ENCODE data around the gene ANKRD13D.

The ANKRD13D gene

DNA sequence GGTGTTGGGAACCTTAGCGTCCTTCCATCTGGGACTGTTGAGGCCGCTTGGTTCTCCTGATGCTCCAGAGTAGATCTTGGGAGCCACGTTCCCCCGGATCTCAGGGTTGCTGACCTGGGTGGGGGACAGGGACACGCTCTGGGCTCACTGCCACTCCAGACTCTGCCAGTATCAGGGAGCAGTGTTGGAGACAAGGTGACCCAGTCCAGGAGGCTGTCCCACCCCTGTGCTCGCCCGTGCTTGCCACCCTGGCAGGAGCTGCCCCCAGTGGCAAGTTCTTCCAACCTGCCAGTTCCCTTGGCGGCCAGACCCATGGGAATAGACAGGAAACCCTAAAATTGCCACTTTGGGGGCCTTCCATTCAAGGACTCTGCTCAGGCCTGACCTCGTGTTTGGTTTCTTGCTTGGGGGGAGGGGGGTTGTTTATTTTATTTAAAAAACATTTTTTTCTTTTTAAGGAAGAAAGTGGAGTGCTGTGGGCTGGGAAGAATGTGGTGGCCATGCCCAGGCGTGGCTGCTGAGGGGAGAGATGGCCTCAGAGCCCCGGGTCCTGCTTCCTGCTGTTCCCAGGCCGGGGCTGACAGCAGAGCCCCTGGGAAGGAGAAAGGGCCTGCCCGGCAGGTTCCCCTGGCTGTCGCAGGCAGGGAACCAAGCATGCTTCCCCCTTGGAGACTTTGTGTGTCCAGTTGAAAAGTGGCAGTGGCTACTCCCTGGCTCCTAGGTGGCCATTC is 15.7 kb upstream of the ANKRD13D start:
- DNase-seq (ENCODE audit: low read depth), result no peak

DNA sequence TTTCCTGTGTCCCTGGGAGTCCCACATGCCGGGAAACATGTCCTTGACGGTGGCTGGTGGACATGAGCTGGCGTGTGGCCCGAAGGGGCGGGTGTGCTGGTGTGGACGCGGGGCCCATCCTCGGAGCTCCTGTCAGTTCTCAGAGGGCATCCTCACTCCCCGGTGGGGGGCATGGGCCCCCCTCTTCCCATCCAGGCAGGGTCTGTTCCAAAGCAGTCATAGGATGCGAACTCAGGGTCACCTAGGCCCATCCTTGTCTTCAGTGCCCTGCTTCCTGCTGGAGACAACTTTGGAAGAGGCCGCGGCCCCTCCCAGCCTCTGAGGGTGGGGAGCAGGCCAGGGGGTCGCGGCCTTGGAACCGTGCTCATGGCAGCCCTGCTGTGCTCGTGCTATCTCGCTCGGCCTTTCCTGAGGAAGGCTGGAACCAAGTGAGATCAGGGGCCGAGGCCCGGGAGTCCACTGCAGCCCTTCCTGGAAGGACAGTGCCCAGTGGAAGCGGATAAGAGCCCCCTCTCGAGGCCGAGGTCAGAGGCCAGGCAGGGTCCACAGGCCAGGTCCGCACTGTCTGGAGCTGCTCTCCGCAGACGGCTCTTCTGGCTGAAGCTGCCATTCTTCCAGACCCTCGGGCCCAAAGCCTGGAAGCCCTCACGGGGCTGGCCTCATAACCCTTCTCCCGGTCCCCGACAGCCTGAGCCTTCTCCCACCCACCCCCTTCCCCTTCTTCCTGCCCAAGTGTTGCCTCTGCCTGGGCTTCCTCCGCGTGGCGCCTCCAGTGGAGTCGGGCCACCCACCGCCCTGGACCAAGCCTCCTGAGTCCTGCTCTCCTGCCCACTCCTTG is 14.1 kb upstream of the ANKRD13D start:
- no peak for DNase-seq (ENCODE audit: low read depth)

DNA sequence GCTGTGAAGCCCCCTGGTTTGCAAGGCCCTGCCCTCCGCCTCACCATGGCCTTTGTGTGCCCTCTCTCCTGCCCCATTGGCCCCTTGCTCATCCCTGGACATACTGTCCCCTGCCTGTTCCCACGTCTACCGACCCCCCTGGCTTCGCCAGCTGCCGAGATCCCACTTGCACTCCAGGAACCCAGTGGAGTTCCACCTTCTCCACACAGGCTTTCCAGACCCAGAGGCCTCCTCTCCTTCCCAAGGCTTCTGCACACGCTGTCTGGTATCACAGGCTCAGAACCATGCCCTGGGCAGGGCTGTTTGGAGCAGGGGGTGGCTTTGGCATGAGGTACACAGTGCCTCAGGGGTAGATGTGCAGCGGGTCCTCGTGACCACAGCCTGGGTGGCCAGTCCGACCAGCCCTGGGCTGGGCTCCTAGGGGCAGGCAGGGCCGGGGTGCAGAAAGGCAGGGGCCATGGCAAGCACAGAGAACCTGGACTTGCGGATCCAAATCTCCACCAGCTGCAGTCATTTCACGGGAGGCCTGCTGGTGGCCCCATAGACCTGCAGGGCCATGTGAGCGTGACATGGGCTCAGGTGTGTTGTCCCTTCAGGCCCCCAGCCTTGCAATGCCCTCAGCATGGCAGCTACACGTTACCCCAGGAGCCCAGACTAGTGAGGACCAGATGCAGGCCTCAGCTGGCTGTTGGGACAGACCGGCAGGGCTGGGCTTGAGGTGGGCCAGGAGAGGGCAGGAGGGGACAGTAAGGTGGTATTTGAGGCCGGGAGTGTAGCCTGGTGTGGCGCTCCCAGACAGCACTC is 13.3 kb upstream of the ANKRD13D start:
- no peak for DNase-seq (ENCODE audit: low read depth)

DNA sequence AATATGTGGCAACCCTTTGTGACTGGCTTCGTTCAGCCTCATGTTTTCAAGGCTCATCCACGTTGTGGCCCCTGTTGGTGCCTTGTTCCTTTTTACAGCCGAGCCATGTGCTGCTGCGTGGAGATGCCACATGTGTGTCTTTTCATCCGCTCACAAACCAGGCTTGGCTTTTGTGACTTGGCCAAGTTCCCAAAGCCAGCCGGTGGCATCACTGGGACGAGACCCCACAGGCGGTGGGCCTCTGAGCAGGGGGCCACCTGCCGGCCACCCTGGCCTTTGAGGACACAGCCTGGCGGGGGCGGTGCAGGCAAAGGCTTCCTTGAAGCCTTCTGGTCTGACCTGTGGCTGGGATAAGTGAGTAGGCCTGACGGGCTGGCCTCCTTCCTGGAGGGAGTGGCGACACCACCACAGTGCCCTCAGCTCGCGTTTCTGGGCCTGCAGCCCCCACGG is 12.3 kb upstream of the ANKRD13D start:
- DNase-seq (ENCODE audit: low read depth), result no peak

DNA sequence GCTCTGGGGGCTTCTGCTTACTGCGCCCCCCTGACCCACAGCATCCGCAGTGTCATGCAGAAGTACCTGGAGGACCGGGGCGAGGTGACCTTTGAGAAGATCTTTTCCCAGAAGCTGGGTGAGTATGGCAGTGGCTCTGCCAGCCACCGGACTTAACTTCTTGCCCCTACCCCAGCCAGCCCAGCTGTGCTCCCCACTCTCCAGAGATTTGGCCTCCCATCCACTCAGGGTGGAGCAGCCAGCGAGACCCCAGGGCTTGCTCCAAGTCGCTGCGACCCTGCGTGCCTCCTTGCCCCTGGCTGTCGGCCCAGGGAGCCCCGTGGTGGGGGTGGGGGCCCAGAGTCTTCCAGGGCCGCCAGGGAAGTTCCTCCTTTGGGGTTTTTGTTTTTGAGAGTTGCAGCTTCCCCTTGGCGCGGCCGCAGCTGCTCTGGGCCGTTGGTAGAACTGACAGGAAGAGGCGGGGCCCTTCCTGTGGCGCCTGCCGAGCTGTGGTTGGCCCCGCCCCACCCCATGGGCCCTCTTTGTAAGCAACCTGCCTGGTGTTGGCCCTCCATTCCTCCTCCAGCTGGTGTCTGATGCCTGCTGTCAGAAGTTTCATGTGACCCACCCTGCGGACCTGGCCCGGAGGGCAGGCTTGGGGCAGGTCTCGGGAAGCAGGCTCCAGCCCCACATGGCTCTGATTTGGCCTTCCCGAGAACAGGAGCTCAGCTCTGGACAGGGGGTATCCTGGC is 11.7 kb upstream of the ANKRD13D start:
- peak; percentile 90 for DNase-seq (ENCODE audit: low read depth)

DNA sequence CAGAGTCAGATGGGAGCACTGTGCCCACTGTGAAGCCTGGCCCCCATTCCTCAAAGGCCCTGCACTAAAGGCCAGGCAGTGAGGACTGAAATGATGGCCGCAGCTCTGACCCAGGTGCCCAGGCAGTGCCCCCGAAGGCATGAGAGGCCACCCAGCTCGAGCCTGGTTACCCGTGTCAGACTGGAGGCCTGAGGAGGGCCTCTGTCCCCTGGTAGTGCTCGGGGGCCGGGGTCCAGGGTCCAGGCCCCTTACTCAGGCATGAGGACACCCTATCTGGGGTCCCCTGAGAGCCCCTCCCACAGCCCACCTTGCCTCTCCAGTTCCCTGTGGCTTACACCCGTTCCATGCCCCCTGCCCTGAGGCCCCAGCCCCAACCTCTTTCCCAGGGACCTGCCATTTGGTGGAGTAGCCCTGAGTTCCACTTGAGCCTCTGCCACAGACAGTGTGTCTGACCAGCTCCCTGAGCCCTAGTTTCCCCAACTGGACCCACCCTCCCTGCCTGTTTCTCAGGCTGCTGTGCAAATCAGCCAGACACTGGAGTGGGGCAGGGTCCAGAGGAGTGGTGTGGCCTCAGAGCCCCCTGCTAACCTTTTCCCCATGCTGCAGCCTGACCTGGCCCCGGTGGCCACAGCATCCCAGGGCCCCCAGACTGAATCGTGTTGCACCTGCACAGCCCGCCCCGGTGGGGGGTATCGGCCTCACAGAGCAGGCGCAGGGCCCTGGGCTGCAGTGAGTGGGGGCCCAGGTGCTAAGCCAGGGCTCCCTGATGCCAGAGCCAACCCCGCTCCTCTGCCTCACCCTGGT is 10.8 kb upstream of the ANKRD13D start:
- DNase-seq (ENCODE audit: low read depth), result no peak

DNA sequence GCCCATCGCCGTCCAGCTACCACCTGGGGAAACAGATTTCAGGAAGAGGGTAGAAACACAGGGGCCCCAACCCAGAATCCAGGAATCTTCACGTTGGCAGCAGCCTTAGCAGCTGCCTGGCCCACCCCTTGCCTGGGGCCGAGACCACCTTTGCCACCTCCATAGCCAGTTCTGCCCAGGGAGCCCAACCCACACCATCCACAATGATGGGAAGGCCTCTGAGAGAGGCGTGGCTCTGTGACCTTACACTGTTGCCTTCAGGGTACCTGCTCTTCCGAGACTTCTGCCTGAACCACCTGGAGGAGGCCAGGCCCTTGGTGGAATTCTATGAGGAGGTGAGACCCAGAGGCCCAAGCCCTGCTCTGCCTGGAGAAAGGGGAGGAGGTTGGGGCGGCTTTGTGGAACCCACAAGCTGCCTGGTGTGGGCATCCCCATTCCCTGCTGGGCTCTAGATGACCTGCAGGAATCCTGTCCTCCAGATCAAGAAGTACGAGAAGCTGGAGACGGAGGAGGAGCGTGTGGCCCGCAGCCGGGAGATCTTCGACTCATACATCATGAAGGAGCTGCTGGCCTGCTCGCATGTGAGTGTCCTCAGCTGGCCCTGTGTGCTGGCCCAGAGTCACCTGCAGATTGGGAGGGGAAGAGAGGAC is 10.0 kb upstream of the ANKRD13D start:
- DNase-seq (ENCODE audit: low read depth), result no peak

DNA sequence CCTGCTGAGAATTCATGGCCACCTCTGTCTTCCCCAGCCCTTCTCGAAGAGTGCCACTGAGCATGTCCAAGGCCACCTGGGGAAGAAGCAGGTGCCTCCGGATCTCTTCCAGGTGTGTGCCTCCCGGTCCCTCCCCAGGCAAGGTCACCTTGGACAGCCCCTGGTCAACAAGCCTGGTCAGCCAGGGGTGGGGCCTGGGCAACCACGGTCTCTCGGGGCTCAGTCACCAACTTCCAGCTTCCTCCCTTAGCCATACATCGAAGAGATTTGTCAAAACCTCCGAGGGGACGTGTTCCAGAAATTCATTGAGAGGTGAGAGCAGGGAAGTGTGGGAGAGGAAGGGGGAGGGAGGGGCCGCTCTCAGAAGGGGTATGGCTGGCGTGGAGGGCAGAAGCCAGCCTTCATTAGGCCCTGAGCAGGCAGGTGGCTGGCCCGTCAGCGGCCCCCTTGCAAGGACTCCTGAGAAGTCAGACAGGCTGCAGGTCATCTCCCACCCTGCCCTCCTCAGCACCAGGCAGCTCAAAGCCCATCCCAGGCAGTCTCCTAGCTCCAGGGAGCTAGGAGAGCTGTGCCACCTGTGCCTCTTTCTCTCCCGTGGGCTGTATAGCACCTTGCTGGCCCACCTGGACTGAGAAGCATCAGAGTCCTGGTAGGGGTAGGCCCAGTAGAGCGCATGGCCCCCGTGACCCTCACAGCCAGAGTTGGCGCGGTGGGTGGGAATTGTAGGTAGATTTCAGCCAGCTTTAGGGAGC is 9.3 kb upstream of the ANKRD13D start:
- DNase-seq (ENCODE audit: low read depth), result no peak

DNA sequence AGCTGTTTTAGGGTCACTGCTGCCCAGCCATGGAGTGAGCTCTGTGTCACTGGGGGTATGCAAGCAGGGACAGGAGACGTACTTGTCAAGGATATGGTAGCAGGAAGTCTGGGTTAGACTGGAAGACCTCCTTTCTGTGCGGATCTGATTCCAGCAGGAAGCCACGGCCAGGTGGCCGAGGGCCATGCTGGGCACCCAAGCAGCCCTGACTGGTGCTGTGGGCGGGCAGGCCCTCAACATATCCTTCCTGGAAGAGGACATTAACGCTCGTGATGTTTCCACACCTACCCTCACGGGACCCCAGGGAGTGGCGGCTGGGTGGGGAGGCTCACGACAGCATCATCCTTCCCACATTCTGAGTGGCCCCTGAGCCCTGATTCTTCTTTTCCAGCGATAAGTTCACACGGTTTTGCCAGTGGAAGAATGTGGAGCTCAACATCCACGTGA is 8.7 kb upstream of the ANKRD13D start:
- DNase-seq (ENCODE audit: low read depth), result no peak

DNA sequence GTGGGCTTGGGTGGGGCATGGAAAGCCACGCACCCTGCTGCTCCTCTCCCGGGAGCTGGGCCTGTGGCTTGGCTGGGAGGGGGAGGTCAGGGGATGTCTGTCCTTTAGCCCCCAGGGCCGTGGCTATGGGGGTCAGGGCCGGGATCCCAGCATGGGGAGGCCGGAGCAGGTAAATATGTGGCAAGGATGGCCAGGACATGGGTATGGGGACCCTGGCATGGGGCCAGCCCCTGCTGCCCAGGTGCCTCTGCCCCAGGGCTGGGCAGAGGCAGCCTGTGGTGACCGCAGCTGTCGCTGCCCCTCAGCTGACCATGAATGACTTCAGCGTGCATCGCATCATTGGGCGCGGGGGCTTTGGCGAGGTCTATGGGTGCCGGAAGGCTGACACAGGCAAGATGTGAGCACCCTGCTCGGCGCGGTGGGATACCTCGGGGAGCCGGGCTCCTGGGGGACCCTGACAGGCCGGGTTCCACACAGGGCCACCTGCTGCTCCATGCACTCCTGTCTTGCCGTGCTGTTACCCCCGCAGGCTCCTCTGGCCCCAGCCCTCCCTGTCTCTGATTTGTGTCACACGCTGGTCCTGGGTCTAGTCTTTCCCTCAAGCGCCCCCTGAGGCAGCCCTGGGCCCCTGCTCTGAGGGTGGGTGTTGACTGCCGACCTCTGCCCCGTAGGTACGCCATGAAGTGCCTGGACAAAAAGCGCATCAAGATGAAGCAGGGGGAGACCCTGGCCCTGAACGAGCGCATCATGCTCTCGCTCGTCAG is 8.1 kb upstream of the ANKRD13D start:
- DNase-seq (ENCODE audit: low read depth), result no peak

DNA sequence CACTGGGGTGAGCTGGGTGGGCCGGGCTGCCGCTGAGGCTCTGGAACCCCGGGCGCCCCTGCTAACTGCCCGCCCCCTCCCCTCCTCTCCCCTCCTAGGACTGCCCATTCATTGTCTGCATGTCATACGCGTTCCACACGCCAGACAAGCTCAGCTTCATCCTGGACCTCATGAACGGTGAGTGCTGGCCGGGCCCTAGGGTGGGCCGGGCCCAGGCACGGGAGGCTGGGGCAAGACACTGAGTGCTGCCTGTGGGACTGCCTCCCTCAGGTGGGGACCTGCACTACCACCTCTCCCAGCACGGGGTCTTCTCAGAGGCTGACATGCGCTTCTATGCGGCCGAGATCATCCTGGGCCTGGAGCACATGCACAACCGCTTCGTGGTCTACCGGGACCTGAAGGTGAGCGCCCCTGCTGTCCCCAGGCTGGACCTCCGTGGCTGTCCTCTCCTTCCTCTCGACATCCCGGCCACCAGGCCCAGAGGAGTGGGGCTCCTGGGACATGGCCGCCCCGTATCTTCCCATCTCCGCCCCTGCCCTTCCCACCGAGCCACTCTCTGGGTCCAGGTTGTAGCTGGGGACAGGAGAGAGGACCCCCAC is 7.5 kb upstream of the ANKRD13D start:
- no peak for DNase-seq (ENCODE audit: low read depth)

DNA sequence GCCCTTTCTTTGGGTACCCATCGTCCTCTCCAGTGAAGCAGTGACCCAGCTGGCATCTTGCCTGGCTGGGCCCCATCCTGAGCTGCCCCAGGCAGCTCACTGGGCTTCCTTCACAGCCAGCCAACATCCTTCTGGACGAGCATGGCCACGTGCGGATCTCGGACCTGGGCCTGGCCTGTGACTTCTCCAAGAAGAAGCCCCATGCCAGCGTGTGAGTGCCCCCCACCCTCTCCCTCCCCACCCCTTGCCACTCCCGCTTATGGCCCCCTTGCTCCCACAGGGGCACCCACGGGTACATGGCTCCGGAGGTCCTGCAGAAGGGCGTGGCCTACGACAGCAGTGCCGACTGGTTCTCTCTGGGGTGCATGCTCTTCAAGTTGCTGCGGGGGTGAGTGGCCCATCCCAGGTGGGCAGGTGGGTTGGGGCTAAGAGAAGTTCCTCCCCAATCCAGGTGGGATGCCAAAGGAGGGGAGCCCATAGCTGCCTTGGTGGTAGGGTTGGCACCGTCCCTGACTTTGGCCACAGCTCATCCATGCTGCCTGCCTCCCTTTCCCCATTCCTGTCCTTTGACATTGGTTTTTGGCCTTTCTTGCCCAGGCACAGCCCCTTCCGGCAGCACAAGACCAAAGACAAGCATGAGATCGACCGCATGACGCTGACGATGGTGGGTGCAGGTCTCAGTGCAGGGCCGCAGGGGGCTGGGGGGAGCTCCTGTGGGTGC is 6.8 kb upstream of the ANKRD13D start:
- no peak for DNase-seq (ENCODE audit: low read depth)

DNA sequence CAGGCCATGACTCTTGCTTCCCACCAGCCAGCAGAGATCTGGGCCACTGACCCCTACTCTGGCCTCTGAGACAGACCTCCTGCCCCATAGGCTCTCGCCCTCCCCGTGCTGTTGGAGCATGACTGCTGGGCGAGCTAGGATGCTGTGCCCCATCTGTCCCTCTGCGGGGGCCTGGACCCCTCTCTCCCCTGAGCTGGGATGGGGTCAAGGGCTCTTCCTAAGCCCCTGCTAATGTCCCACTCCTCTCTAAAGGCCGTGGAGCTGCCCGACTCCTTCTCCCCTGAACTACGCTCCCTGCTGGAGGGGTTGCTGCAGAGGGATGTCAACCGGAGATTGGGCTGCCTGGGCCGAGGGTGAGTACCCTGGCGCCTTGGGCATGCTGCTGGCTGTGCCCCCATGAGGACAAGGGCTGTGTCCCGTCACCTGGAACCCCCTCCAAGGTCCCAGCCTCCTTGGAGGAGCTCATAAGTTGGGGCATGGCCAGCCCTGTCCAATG is 6.2 kb upstream of the ANKRD13D start:
- DNase-seq (ENCODE audit: low read depth), result no peak

DNA sequence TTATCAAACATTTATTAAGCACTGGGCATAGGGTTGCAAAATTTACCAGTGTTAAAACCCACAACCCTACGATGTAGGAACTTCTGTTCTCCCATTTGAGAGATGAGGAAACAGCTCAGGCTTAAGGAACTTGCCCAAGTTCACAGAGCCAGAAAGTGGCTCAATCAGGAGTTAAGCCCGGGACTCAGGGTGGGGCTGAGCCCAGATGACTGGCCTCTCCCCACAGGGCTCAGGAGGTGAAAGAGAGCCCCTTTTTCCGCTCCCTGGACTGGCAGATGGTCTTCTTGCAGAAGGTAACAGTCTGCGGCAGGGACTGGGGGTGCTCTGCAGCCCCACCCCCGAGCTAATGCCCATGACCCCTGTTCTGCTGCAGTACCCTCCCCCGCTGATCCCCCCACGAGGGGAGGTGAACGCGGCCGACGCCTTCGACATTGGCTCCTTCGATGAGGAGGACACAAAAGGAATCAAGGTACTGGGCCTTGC is 5.6 kb upstream of the ANKRD13D start:
- no peak for DNase-seq (ENCODE audit: low read depth)

DNA sequence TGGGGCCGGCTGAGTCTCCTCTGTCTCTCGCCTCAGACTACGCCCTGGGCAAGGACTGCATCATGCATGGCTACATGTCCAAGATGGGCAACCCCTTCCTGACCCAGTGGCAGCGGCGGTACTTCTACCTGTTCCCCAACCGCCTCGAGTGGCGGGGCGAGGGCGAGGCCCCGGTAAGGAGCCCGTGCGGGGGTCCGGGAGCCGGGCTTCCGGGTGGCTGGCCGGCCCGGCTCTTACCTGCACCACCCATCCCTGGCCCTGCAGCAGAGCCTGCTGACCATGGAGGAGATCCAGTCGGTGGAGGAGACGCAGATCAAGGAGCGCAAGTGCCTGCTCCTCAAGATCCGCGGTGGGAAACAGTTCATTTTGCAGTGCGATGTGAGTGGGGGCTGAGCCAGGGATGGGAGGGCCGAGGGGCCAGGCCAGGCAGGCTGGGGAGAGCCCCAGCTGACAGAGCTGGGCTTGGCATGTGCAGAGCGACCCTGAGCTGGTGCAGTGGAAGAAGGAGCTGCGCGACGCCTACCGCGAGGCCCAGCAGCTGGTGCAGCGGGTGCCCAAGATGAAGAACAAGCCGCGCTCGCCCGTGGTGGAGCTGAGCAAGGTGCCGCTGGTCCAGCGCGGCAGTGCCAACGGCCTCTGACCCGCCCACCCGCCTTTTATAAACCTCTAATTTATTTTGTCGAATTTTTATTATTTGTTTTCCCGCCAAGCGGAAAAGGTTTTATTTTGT is 4.1 kb upstream of the ANKRD13D start:
- DNase-seq (ENCODE audit: low read depth), result no peak

DNA sequence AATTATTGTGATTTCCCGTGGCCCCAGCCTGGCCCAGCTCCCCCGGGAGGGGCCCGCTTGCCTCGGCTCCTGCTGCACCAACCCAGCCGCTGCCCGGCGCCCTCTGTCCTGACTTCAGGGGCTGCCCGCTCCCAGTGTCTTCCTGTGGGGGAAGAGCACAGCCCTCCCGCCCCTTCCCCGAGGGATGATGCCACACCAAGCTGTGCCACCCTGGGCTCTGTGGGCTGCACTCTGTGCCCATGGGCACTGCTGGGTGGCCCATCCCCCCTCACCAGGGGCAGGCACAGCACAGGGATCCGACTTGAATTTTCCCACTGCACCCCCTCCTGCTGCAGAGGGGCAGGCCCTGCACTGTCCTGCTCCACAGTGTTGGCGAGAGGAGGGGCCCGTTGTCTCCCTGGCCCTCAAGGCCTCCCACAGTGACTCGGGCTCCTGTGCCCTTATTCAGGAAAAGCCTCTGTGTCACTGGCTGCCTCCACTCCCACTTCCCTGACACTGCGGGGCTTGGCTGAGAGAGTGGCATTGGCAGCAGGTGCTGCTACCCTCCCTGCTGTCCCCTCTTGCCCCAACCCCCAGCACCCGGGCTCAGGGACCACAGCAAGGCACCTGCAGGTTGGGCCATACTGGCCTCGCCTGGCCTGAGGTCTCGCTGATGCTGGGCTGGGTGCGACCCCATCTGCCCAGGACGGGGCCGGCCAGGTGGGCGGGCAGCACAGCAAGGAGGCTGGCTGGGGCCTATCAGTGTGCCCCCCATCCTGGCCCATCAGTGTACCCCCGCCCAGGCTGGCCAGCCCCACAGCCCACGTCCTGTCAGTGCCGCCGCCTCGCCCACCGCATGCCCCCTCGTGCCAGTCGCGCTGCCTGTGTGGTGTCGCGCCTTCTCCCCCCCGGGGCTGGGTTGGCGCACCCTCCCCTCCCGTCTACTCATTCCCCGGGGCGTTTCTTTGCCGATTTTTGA is 3.3 kb upstream of the ANKRD13D start:
- DNase-seq (ENCODE audit: low read depth), result no peak
